H9 (cell line): ENCODE measurements around the gene FSTL1. TPM values are rescaled to one million over a fixed set of nuclear protein-coding genes. Genes with fewer than 3 reads are reported as not detected.

ENCODE experiments used
- DNase-seq: peaks from one replicate; pipeline ENCODE4 v3.0.0-alpha.2; 2017
- H2AFZ ChIP-seq: one replicate; pipeline ENCODE4 v1.6.1; 2013; ENCODE audit warnings: mild to moderate bottlenecking, low read length, control low read depth, moderate library complexity
- H2AK5ac ChIP-seq: 2 replicates; pipeline ENCODE4 v1.6.1; 2013; ENCODE audit warnings: low read length, control low read depth, mixed read lengths; ENCODE audit not compliant: insufficient read length
- H2BK120ac ChIP-seq: one replicate; pipeline ENCODE4 v1.6.1; 2013; ENCODE audit warnings: low read depth, mild to moderate bottlenecking, low read length, control low read depth, inconsistent platforms; ENCODE audit not compliant: poor library complexity, severe bottlenecking
- H2BK12ac ChIP-seq: 2 replicates; pipeline ENCODE4 v1.6.1; 2013; ENCODE audit warnings: low read length, control low read depth, mixed read lengths, low read depth; ENCODE audit not compliant: insufficient read length
- H2BK15ac ChIP-seq: 2 replicates; pipeline ENCODE4 v1.6.1; 2013; ENCODE audit warnings: low read depth, low read length, control low read depth
- H2BK20ac ChIP-seq: one replicate; pipeline ENCODE4 v1.6.1; 2013; ENCODE audit warnings: low read depth, mild to moderate bottlenecking, low read length, control low read depth, inconsistent platforms; ENCODE audit not compliant: poor library complexity, severe bottlenecking
- H2BK5ac ChIP-seq: 2 replicates; pipeline ENCODE4 v1.6.1; 2013; ENCODE audit warnings: low read length, control low read depth, mixed read lengths; ENCODE audit not compliant: insufficient read length
- H3K14ac ChIP-seq: 2 replicates; pipeline ENCODE4 v1.6.1; 2013; ENCODE audit warnings: low read length, control low read depth; ENCODE audit not compliant: insufficient read depth
- H3K18ac ChIP-seq: 2 replicates; pipeline ENCODE4 v1.6.1; 2013; ENCODE audit warnings: low read depth, mild to moderate bottlenecking, mixed read lengths, low read length, control low read depth; ENCODE audit not compliant: insufficient read length
- H3K23ac ChIP-seq: 2 replicates; pipeline ENCODE4 v1.6.1; 2013; ENCODE audit warnings: low read length, control low read depth, mixed read lengths, low read depth; ENCODE audit not compliant: insufficient read length
- H3K23me2 ChIP-seq: 2 replicates; pipeline ENCODE4 v1.6.1; 2013; ENCODE audit warnings: low read depth, mild to moderate bottlenecking, mixed read lengths, low read length, control low read depth; ENCODE audit not compliant: insufficient read length, poor library complexity, severe bottlenecking
- H3K27ac ChIP-seq: 2 replicates; pipeline ENCODE4 v1.5.1; 2013; ENCODE audit warnings: low read length, control low read depth, mixed read lengths, low read depth; ENCODE audit not compliant: insufficient read length
- H3K27me3 ChIP-seq: 2 replicates; pipeline ENCODE4 v1.6.1; 2013; ENCODE audit warnings: low read length, control low read depth, inconsistent platforms; ENCODE audit not compliant: insufficient read depth
- H3K4ac ChIP-seq: 2 replicates; pipeline ENCODE4 v1.6.1; 2013; ENCODE audit warnings: low read depth, mild to moderate bottlenecking, control low read depth, inconsistent platforms, low read length, moderate library complexity
- H3K4me1 ChIP-seq: 2 replicates; pipeline ENCODE4 v1.6.1; 2013; ENCODE audit warnings: low read length, control low read depth, inconsistent platforms; ENCODE audit not compliant: insufficient read depth
- H3K4me2 ChIP-seq: 2 replicates; pipeline ENCODE4 v1.6.1; 2013; ENCODE audit warnings: low read length, control low read depth, mixed read lengths; ENCODE audit not compliant: insufficient read length, insufficient read depth
- H3K56ac ChIP-seq: 2 replicates; pipeline ENCODE4 v1.6.1; 2013; ENCODE audit warnings: low read depth, mild to moderate bottlenecking, mixed read lengths, low read length, control low read depth; ENCODE audit not compliant: insufficient read length
- H3K79me1 ChIP-seq: 2 replicates; pipeline ENCODE4 v1.6.1; 2013; ENCODE audit warnings: low read depth, mild to moderate bottlenecking, moderate library complexity, low read length, control low read depth, inconsistent platforms; ENCODE audit not compliant: insufficient read depth, poor library complexity, severe bottlenecking
- H3K79me2 ChIP-seq: 2 replicates; pipeline ENCODE4 v1.6.1; 2013; ENCODE audit warnings: low read length, control low read depth, inconsistent platforms; ENCODE audit not compliant: insufficient read depth
- H3K9ac ChIP-seq: 2 replicates; pipeline ENCODE4 v1.6.1; 2013; ENCODE audit warnings: low read length, control low read depth, mixed read lengths; ENCODE audit not compliant: insufficient read length; ENCODE audit errors: extremely low read depth
- H3K9me3 ChIP-seq: one replicate; pipeline ENCODE4 v1.6.1; 2013; ENCODE audit warnings: low read depth, low read length, inconsistent platforms; ENCODE audit not compliant: control insufficient read depth
- H3T11ph ChIP-seq: one replicate; pipeline ENCODE4 v1.6.1; 2013; ENCODE audit warnings: mild to moderate bottlenecking, low read length, control low read depth, inconsistent platforms
- H4K20me1 ChIP-seq: one replicate; pipeline ENCODE4 v1.6.1; 2013; ENCODE audit not compliant: control insufficient read depth, insufficient read length, insufficient read depth
- H4K5ac ChIP-seq: 2 replicates; pipeline ENCODE4 v1.6.1; 2013; ENCODE audit warnings: low read depth, mild to moderate bottlenecking, mixed read lengths, low read length, control low read depth; ENCODE audit not compliant: insufficient read length
- H4K8ac ChIP-seq: replicated peaks from 2 replicates; pipeline ENCODE4 v1.6.1; 2013; ENCODE audit warnings: low read length, control low read depth, mixed read lengths, low read depth; ENCODE audit not compliant: insufficient read length
- H4K91ac ChIP-seq: 2 replicates; pipeline ENCODE4 v1.6.1; 2013; ENCODE audit warnings: low read depth, mild to moderate bottlenecking, moderate library complexity, mixed read lengths, low read length, control low read depth; ENCODE audit not compliant: insufficient read length
- H3K27ac Mint-ChIP-seq, 3 experiments: 2 replicates in 2 of 3; 3 replicates in 1 of 3; pipeline ENCODE4 v1.8.0; 2020 to 2021; ENCODE audit warnings: mixed read lengths in 3 of 3, mild to moderate bottlenecking in 1 of 3, moderate library complexity in 1 of 3
- H3K27me3 Mint-ChIP-seq: 2 replicates; pipeline ENCODE4 v1.8.0; 2021; ENCODE audit warnings: low read depth, mild to moderate bottlenecking, moderate library complexity, mixed read lengths
- H3K36me3 Mint-ChIP-seq, 3 experiments: 2 replicates in 2 of 3; 3 replicates in 1 of 3; pipeline ENCODE4 v1.8.0; 2020 to 2021; ENCODE audit warnings: low read depth in 3 of 3, mixed read lengths in 3 of 3; ENCODE audit not compliant: insufficient read depth in 1 of 3
- H3K4me1 Mint-ChIP-seq, 2 experiments: 2 replicates each; pipeline ENCODE4 v1.8.0; 2020; ENCODE audit warnings: mixed read lengths in 2 of 2
- H3K4me3 Mint-ChIP-seq, 2 experiments: 2 replicates in 1 of 2; 3 replicates in 1 of 2; pipeline ENCODE4 v1.8.0; 2020 to 2021; ENCODE audit warnings: mild to moderate bottlenecking in 2 of 2, mixed read lengths in 2 of 2, moderate library complexity in 1 of 2
- H3K9me3 Mint-ChIP-seq, 2 experiments: 2 replicates in 1 of 2; 3 replicates in 1 of 2; pipeline ENCODE4 v1.8.0; 2020; ENCODE audit warnings: mild to moderate bottlenecking in 2 of 2, mixed read lengths in 2 of 2, moderate library complexity in 1 of 2
- CTCF ChIP-seq: fragments of 200-600 bp; sonication (generic); conservative IDR thresholded peaks from 3 replicates; pipeline ENCODE4 v1.8.0; 2021; ENCODE audit warnings: antibody characterized with exemption, mild to moderate bottlenecking
- WGBS: extraction: QIAGEN DNeasy Blood & Tissue Kit; methylation state at CpG from one replicate; pipeline ENCODE4 v1.1.7; 2013; ENCODE audit warnings: missing lambda C conversion rate, low lambda C conversion rate, mixed read lengths; ENCODE audit not compliant: insufficient read length; ENCODE audit errors: extremely low coverage; 5-methylcytosine and 5-hydroxymethylcytosine counted together
- total RNA-seq: library from RNA; stranded (reverse); gene quantifications from 2 replicates; pipeline ENCODE4 v1.2.1, GENCODE V29; 2021

The FSTL1 gene
- total RNA-seq, 1 experiment from 2014 or later = 326 TPM

GRCh38 chr3:120428924-120429323, 21.9 kb downstream of the FSTL1 start:
- H4K5ac ChIP-seq = no peak overlapping the region
- H3K4me1 ChIP-seq = peaks cover 9% of the 10 kb centered on the region; the same call in 1 of the 2 replicates
- no peaks in the 10 kb centered on the region for H3K27me3 Mint-ChIP-seq
- no peaks in the 10 kb centered on the region for H4K20me1 ChIP-seq
- TF ChIP-seq CTCF = no peak
- peaks cover 41 to 50% of the 10 kb centered on the region in 2 experiments for H3K4me1 Mint-ChIP-seq
- H2BK5ac ChIP-seq = no peak overlapping the region
- no peak overlapping the region for H3K14ac ChIP-seq
- H3K18ac ChIP-seq = no peak overlapping the region
- H4K8ac ChIP-seq = no peak overlapping the region
- peaks cover 15 to 37% (median 20%) of the 10 kb centered on the region in 3 experiments for H3K36me3 Mint-ChIP-seq
- no peaks in the 10 kb centered on the region for H3K9me3 ChIP-seq
- no peak overlapping the region for H2BK12ac ChIP-seq
- no peaks in the 10 kb centered on the region for H3K9me3 Mint-ChIP-seq
- no peak overlapping the region for H2AK5ac ChIP-seq
- H2BK20ac ChIP-seq = no peak overlapping the region
- WGBS = no CpG with 5 or more reads among the region's 2 CpGs
- no peak overlapping the region for H3K27ac ChIP-seq
- H3K9ac ChIP-seq = no peak overlapping the region
- H2BK120ac ChIP-seq = no peak overlapping the region
- H3K23ac ChIP-seq = no peak overlapping the region
- no peak overlapping the region for H2BK15ac ChIP-seq
- H3K79me2 ChIP-seq = peaks cover 1% of the 10 kb centered on the region; the same call in 1 of the 2 replicates
- H3K27me3 ChIP-seq = no peaks in the 10 kb centered on the region
- H3K4me2 ChIP-seq = no peak overlapping the region
- no peak overlapping the region for H4K91ac ChIP-seq
- no peak overlapping the region for H2AFZ ChIP-seq
- no peaks in the 10 kb centered on the region for H3K23me2 ChIP-seq
- H3K4ac ChIP-seq = no peak overlapping the region
- DNase-seq = no peak
- no peak overlapping the region for H3T11ph ChIP-seq
- no peaks in the 10 kb centered on the region for H3K79me1 ChIP-seq
- H3K27ac Mint-ChIP-seq = peak overlapping the region in 2 of 3 experiments; percentile 28 to 63; a peak in 2 of 7 replicates
- no peak overlapping the region for H3K56ac ChIP-seq
- H3K4me3 Mint-ChIP-seq = no peak overlapping the region
